Hepatic stellate cell (primary cell): ENCODE data around the gene BMS1.
"Not testable (repeated sequence)": the region's sequence is repeated elsewhere in the genome, so short reads cannot be mapped to it uniquely, and the experiment has no call there.

Source experiments
- DNase-seq: peaks from one replicate; pipeline ENCODE4 v3.0.0; 2011; ENCODE audit warnings: low spot score

BMS1 gene

DNA sequence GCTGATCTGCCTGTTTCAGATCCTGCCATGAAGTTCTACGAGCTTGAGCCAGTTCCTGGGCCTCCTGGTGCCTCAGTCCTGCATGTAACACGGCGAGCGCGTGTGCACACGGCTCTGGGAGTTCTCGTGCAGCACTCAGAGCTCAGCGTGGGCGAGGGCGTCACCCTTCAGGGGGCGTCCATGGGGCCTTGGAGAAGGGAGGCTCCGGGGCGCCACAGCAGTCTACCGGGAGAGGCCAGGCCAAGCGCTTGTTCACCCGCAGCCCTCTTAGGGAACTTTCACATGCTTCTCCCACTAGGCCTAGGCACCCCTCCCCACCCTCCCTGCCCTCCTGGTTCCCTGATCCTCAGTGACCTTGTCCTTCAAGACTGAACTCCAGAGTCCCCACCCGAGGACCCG is 83.1 kb downstream of the BMS1 start:
- no peak for DNase-seq

DNA sequence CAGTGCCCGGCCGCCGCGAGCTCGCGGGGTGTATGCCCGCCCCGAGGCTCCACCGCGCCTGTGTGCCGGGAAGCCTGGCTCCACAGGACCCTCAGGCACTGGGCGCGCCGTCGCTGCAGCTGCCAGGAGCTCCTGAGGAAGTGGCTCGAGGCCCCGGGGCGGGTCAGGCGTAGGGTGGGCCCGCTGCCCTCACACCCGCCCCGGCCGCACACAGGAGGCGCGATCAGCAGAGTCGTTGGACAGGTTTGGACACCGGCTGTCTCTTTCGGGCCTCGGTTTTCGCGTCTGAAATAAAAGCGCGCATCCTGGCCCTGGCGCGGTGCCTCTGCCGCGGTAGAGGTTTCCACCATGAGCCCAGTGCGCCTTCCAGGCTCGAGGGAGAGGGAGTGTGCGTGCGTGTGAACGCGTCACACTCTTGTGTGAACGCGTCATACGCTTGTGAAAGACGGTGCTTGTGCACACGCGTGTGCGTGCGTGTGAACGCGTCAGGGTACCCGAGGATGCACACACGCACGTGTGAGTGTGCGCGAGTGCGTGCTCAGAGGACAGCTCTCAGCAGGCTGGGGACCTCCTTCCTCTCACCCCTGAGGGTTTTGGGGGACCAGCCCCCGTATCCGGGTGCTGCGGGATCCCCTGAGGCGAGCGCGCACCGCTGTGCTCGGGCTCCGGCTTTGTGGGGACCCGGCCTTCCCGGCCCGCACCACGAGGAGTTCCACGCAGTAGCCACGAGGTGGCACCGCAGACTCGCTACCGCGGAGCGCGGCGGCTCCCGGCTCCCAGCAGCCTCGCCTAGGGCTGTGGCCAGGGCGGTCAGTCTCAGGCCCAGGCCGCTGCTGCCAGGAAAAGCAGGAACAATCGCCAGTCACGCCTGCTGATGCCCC is 83.8 kb downstream of the BMS1 start:
- DNase-seq = peak; percentile 91

DNA sequence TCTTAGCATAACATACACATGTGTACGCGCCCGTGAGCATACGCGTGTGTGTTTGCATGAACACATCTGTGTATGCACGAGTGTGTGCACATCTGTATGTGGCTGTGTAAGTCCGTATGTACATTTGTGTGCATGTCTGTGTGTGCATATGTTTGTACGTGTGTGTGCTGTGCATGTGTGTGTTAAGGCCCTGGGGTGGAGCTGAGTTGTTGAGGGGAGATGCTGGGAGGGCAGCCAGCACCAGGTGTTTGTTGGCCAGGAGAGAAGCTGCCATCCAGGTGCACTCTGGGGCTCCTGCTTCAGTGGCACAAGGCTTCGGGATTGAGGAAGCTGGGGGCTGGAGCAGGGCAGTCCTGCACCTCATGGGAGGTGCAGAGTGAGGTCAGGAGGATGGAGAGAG is 85.0 kb downstream of the BMS1 start:
- no peak for DNase-seq

DNA sequence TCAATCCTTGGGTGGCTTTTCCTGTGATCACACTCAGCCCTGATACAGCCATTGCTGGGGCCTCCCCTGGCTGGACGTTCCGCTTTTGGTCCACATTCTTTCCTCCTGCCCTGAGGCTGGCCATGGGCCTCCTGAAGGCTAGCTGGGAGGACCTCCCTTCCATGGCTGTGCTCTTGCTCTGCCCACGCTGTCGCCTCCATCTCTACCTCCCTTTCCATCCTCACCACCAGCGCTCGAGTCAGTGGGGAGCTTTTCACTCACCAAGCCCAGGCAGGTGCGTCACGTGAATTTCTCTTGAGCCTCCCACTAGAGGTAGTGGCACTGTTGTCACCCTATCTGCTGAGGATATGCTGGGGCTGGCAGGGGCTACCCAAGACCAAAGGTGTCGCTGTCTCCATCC is 85.9 kb downstream of the BMS1 start:
- DNase-seq = no peak

DNA sequence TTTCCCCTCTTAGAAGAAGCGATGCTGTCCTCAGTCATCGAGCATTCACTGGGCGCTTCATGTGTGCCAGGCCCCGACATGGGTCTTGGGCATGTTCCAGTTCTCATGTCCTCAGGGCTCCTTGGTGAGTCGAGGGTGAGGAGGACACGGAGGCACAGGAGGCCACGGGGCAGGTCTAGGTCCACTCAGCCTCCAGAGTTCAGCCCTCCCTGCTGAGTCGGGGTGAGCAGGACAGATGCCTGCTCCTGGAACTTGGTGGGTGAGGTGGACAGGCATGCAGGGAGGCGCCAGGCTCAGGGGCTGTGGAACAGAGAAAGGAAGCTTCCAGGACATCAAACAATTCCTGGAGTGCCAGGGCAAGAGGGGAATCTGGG is 87.4 kb downstream of the BMS1 start:
- DNase-seq = no peak

DNA sequence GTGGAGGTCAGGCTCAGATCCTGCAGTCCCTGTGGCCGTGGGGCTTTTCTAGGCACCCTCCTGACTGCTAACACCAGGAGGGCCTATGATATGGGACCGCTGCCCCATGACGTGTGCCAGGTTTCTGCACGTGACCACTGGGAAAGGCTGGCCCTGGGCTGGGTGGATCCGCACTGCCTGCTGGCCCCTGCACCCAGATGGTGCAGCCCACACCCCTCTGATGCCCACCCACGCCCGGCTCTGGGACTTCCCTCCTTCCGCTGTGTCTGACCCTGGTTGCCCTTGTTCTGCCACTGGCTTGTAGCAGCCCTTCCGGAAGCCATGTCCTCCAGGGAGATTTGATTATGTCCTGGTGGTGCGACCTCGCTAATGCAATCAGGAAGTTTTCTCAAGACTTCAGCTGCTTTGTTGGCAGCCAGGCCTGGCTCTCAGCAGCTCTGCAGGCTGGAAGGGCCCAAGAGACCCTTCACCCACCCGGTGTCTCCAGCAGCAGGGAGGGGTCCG is 88.6 kb downstream of the BMS1 start:
- DNase-seq = not testable (repeated sequence)

DNA sequence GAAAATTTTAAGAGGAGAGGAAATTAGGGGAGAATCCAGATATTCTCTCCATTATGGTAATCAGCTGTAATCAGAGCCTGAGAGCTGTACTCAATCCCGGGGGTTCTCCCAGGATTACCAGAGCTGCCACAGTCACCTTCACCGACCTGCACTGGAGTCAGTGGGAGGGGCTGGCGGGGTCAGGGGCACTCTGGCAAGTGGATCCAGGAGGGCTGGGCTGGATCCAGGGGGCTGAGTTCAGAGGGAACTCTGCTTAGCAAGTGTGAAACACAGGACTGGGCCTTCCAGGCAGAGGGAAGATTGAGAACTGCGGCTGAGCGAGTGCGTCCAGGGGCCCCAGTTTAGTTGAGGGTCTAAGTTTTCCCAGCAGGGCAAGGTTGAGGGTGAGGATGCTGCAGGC is 89.2 kb downstream of the BMS1 start:
- DNase-seq = no peak

DNA sequence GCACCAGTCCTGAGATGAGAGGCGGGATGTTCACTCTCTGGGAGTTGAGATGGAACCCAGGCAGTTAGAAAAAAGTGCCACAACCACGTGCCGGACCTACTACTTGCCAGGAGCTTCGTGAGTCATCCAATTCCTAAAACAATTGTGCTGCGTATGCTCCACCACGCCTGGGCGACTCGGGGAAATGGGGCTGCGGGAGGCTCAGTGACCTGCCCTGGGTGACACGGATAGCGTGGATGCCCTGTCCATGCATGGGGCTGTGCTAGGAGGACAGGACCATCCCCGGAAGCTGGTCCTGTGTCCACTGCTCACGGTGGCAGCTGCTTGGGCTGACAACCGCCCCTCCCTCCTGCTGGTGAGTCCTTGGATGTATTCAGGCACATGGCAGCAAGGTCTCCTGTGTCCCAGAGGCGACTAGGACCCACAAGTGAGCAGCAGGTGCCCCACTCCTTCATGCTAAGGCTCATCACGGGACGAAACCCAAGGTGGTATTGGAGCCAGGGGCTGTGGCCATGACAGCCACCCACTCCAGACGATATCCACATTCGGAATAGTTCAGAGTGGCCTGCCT is 90.4 kb downstream of the BMS1 start:
- no peak for DNase-seq

DNA sequence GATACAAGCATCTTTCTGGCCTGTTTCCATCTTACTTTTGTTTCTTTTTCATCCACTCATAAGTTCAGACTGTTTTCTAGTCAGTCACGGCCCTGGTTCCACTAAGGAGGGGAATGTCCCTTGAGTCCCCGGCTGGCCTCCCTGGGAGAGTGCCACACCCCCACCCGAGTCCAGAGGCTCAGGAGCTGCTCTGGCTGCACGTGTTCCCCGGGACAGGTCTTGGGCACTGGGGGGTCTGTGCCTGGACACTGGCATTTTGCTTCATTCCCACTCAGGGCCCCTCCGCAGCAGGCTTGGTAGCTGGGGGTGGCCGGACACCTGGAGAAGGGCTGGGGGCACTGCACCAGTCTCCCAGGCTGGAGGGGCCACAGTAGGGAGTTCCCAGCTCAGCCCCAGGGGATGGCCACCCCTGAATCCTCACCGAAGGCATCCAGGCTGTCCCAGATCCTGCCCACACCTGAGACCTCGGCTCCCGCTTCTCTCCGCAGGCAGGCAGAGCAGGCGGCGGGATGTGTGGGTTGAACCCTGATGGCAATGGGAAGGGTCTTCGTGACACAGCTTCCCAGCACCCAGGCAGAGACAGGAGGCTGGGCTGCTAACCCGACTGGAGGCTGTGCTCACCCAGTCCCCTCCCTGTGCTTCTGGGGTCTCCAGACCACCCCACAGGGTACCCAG is 92.3 kb downstream of the BMS1 start:
- DNase-seq = no peak

DNA sequence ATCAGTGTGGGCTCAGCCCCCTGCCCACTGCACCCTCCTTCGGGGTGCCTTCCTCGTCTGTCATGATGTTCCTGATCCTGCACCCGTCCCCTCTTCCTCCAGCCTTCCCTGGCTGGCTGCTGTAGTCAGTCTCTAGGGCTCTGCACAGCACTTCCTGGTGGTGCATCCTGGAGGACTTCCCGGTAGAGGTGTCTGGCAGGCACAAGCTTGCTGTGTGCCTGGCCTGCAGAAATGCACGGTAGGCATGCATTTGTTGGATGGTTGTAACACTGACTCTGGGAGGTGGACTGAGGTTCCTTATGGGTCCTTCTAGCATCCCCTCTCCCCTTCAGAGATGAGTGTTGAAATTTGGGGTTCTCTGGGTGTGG is 92.8 kb downstream of the BMS1 start:
- no peak for DNase-seq

DNA sequence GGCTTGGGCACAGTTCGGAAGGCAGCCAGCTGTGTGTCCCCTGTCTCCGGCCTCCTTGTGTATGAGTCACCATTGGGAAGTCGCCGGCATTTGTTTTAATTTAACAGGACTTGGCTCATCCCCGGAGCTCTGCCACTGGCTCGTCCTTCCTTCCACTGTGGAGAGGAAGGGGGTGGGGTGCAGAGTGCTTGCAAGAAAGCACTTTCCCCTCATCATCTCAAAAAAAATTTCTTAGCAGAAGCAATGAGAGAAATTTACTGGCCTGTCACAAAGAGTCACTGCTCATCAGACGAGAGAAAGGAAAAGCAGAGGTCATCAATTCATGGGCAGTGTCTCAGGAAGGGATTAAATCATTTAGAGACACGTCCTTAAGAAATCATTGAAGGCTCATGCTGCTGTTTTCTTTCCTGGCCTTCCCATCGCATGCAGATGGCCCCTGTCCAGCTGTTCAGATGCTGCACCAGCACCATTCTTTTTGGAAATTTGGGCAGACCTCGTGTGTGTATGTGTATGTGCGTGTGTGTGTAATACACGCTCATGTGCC is 93.3 kb downstream of the BMS1 start:
- peak; percentile 77 for DNase-seq

DNA sequence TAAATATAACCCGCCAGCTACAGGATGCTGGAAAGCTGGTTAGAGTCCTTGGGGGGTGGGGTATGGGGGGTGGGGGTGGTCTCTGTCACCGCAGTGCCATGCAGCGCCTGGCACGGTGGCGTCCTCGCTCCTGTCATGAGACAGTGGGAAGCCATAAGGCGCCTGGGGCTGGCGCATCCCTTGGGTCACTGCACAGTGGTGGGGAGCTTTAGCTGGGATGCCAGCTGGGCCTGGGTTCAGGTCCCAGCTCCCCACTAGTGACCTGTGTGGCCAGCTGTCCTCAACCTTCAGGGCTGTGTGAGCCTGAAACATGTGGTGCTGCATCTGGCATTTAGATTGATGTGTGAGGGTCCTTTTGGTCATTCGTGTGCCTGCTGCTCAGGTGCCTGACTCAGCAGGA is 93.9 kb downstream of the BMS1 start:
- no peak for DNase-seq

DNA sequence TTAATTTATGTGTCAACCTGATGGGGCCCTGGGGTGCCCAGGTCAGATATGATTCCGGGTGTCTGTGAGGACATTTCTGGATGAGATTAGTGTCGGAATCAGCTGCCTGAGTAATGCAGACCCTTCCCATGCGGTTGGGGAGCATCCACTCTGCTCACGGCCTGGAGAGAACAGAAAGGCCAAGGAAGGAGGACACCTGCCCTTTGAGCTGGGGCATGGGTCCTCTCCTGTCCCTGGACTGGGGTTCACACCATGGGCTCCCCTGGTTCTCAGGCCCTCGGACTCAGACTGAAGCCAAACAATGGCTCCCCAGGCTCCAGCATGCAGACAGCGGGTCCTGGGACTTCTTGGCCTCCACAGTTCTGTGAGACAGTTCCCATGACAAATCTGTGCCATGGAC is 94.3 kb downstream of the BMS1 start:
- DNase-seq = no peak

DNA sequence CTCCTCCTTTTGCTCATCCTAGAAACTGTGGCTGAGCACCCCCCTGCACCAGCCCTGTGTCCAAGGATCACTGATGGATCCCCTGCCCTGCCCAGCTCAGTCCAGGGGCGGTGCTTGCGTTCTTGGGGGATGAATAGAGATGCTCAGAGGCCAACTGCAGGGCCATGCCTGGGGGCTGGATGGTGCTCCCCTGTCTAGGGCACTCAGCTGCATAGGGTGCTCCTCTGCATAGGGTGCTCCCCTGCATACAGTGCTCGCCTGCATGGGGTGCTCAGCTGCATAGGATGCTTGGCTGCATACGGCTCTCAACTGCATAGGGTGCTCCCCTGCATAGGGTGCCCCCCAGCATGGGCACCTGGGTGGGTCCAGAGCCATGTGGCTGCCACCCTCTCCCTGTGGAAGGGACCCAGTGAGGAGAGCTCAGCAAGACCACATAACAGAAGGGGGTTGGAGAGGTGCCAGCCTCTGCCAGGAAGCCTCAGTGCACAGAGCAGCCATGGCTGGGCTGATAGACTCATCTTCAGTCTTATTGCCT is 95.0 kb downstream of the BMS1 start:
- DNase-seq = no peak

DNA sequence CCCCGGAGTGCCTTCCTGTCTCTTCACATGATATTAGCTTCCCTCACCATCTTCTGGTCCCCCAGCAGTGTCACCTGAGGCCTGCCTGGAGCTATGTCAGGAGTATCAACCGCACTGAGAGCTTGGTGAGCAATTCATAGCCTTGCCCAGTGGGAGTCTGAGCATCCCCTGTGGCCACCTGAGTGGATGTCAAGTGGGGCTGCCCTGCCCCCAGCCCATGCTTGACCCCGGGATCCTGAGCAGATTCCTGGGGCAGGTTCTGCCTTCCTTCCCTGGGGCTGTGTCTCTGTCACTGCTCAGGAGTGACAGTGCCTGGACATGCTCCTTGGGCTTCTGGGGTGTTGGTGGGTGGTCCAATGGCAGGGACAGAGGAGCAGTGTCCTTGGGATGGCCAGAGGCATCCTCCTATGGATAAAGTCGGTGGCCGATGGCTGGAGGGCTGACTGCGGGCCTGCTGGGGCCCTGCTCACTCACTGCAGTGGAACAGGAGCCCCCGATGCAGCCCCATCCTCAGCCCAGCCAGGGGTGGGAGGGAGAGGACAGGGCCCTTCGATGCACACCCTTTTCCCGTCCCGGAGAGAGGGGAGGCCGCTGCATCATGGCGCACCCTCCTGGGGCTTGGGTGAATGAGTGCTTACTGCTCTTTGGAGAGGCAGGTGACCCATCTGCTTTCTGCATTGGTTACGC is 95.7 kb downstream of the BMS1 start:
- DNase-seq = no peak

DNA sequence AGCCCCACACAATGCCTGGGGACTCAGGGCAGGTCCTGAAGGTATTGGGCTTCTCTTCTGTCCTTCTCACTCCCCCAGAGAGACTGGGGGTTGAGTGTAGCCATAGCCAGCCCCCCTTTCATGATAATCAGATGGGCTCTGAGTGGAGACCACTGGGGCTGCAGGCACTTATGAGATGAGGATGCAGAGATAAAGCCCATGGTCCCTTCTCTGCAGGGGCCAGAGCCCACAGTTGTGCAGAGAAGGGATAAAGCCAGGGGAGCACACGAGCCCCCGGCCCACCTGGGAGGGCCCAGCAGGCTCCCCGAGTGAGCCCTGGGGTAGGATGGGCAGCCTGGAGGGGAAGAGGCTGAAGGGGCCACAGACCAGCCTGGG is 96.2 kb downstream of the BMS1 start:
- no peak for DNase-seq

DNA sequence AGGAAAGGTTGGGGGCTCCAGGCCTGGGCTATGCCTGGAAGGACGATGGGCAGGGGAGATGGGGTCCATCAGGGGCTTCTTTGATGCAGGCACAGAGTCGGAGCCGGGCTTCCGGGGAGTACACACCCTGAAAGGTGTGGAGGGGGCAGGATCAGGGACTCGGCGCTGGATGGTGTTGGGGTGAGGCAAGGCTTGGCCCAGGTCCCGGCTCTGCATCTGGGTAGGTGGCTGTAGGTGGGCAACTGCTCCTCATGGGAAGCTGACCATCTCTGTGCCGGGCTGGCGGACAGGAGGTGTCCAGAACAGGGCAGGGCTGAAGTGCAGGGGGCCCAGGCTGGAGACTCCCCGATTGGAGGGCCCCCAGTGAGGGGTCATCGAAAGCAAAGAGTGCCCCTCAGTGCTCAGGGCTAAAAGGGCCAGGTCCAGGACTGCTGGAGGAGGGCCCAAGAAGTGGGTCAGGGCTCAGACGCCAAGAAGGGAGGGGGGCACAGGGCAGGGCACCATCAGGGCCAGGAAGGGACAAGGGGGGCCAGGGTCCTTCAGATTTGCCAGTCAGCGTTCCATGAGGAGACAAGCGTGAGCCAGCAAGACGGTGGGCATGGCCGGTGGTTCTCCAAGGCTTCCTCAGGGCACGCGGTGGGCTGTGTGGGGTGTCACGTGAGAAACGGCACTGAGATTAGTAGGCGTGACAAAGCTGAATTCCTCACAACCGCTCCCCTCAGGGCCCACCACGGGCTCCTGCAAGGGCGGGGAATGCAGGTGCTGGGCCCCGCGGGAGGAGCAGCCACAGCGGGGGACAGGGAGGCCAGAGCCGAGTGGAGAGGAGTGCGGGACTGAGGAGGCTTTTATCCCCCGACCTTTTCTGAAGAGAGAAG is 97.0 kb downstream of the BMS1 start:
- no peak for DNase-seq

DNA sequence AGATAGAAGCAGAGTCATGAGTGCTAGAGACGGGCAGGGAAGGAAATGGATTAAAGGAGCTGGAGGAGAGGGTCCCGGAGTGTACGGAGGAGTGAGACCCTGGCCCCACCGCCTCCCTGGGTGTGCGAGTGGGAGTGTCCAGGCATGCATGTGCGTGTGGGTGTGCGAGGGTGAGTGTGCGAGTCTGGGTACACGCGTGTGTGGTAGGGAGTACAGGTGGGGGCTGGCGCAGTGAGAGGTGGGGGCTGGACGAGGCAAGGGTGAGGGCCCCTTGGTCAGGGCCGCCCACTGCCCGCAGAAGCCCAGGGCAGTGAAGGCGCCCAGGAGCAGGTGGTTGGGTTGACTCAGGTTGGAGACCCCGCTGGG is 97.6 kb downstream of the BMS1 start:
- no peak for DNase-seq

DNA sequence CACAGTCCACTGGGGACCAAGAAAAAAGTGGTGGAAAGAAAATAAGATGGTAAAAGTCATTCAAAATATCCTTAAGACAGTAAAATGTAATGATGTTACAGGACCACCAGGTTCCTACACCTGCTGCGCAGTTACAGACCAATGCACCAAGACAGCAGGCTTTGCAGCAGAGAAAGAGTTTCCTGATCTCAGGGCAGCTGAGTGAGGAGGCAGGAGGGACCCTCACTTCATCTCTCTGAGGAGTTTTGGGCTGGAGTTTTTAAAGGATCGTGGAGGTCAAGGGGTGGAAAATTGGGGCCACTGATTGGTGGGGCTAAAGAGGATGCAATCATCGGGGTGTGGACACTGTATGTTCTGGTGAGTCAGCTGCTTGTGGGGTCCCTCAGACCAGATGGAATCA is 100.0 kb downstream of the BMS1 start:
- DNase-seq = no peak
